HuH-7 (cell line): ENCODE data around the gene SLC25A47.
"Not testable (repeated sequence)": the region's sequence is repeated elsewhere in the genome, so short reads cannot be mapped to it uniquely, and the experiment has no call there.

ENCODE experiments used
- DNase-seq: peaks from one replicate; pipeline ENCODE4 v3.0.0; 2011; ENCODE audit warnings: low spot score

SLC25A47 gene

GRCh38 chr14:100305324-100306100 lies 17.6 kb upstream of the SLC25A47 start:
- no peak for DNase-seq

- peak; percentile 97 for DNase-seq
Measured at GRCh38 chr14:100306101-100306997, 16.8 kb upstream of the SLC25A47 start, which contains the start of gene SLC25A29. SLC25A29 (minus strand) TSS chr14:100306444; CDS start chr14:100306232, 212 bp downstream.

GRCh38 chr14:100306998-100307765 lies 16.0 kb upstream of the SLC25A47 start:
- DNase-seq = peak; percentile 54

GRCh38 chr14:100307766-100308426 lies 15.2 kb upstream of the SLC25A47 start:
- DNase-seq = peak; percentile 50

- DNase-seq = not testable (repeated sequence)
Measured at GRCh38 chr14:100308427-100308792, 14.7 kb upstream of the SLC25A47 start.

GRCh38 chr14:100309028-100309737 lies 14.0 kb upstream of the SLC25A47 start:
- DNase-seq = no peak

GRCh38 chr14:100312110-100312876 lies 10.8 kb upstream of the SLC25A47 start:
- not testable (repeated sequence) for DNase-seq

GRCh38 chr14:100312877-100313400 lies 10.2 kb upstream of the SLC25A47 start:
- no peak for DNase-seq

GRCh38 chr14:100313464-100314230 lies 9.5 kb upstream of the SLC25A47 start:
- DNase-seq = no peak

- no peak for DNase-seq
Measured at GRCh38 chr14:100314724-100315123, 8.4 kb upstream of the SLC25A47 start.

GRCh38 chr14:100317389-100317788 lies 5.8 kb upstream of the SLC25A47 start:
- DNase-seq = no peak

- DNase-seq = peak; percentile 76
Measured at GRCh38 chr14:100317912-100318808, 5.0 kb upstream of the SLC25A47 start.

GRCh38 chr14:100320157-100320856 lies 2.8 kb upstream of the SLC25A47 start:
- DNase-seq = no peak

GRCh38 chr14:100321473-100322137 lies 1.5 kb upstream of the SLC25A47 start:
- DNase-seq = no peak

- DNase-seq = no peak
Measured at GRCh38 chr14:100322138-100322957, 791 bp upstream of the SLC25A47 start.

- DNase-seq = no peak
Measured at GRCh38 chr14:100323942-100324307, 786 bp downstream of the SLC25A47 start.
